Endodermal cell (in vitro differentiated cells): ENCODE measurements around the gene LRP2BP. TPM values are rescaled to one million over a fixed set of nuclear protein-coding genes. Genes with fewer than 3 reads are reported as not detected.

Source experiments
- DNase-seq: peaks from one replicate; pipeline ENCODE4 v3.0.0-alpha.2; 2017
- H3K27ac ChIP-seq: 2 replicates; pipeline ENCODE4 v1.5.1; 2013; ENCODE audit warnings: mild to moderate bottlenecking, low read depth, low read length, moderate library complexity
- H3K27me3 ChIP-seq: 2 replicates; pipeline ENCODE4 v1.6.1; 2013; ENCODE audit warnings: mild to moderate bottlenecking, low read length, moderate library complexity; ENCODE audit not compliant: insufficient read depth, control insufficient read depth, poor library complexity, severe bottlenecking
- H3K36me3 ChIP-seq: 2 replicates; pipeline ENCODE4 v1.7.0; 2013; ENCODE audit warnings: mild to moderate bottlenecking, low read length, moderate library complexity; ENCODE audit not compliant: control insufficient read depth, insufficient read depth
- H3K4me1 ChIP-seq: one replicate; pipeline ENCODE4 v1.7.0; 2013; ENCODE audit warnings: low read length; ENCODE audit not compliant: control insufficient read depth, insufficient read depth
- H3K4me3 ChIP-seq: 2 replicates; pipeline ENCODE4 v1.5.1; 2013; ENCODE audit warnings: mild to moderate bottlenecking, low read length, moderate library complexity
- H3K9ac ChIP-seq: 2 replicates; pipeline ENCODE4 v1.6.1; 2013; ENCODE audit warnings: mild to moderate bottlenecking, low read length, moderate library complexity; ENCODE audit not compliant: poor library complexity, severe bottlenecking; ENCODE audit errors: extremely low read depth
- H3K9me3 ChIP-seq: 2 replicates; pipeline ENCODE4 v1.6.1; 2013; ENCODE audit warnings: mild to moderate bottlenecking, low read length, moderate library complexity; ENCODE audit not compliant: control insufficient read depth
- H3K27ac Mint-ChIP-seq: 2 replicates; pipeline ENCODE4 v1.8.0; 2020; ENCODE audit warnings: mixed read lengths
- H3K27me3 Mint-ChIP-seq: 2 replicates; pipeline ENCODE4 v1.8.0; 2021; ENCODE audit warnings: mild to moderate bottlenecking, mixed read lengths; ENCODE audit not compliant: insufficient read depth
- H3K36me3 Mint-ChIP-seq: 2 replicates; pipeline ENCODE4 v1.8.0; 2020; ENCODE audit warnings: low read depth, mixed read lengths
- H3K4me1 Mint-ChIP-seq: 2 replicates; pipeline ENCODE4 v1.8.0; 2020; ENCODE audit warnings: mixed read lengths
- H3K4me3 Mint-ChIP-seq: 2 replicates; pipeline ENCODE4 v1.8.0; 2020; ENCODE audit warnings: mild to moderate bottlenecking, moderate library complexity, mixed read lengths
- H3K9me3 Mint-ChIP-seq: 2 replicates; pipeline ENCODE4 v1.8.0; 2020; ENCODE audit warnings: mild to moderate bottlenecking, mixed read lengths
- WGBS, 2 experiments: methylation state at CpG; one replicate each; pipeline versions ENCODE4 v1.1.5 to v1.1.7; 2013; ENCODE audit warnings: missing lambda C conversion rate in 2 of 2, mixed read lengths in 1 of 2; ENCODE audit not compliant: insufficient coverage in 1 of 2, insufficient read length in 1 of 2; 5-methylcytosine and 5-hydroxymethylcytosine counted together
- total RNA-seq, 2 donors: library from RNA; stranded (reverse); fragmentation: NEBNext Ultra II Directional in 1 of 2; extraction: Animal tissue kit (Norgen Biotek cat#: 25700) in 1 of 2; gene quantifications; 2 replicates in 1 of 2; 3 replicates in 1 of 2; pipeline ENCODE4 v1.2.1, GENCODE V29; 2021
- TF ChIP-seq, protein P1 (sequence below): fragments of 200-600 bp; sonication (generic); conservative IDR thresholded peaks from 2 replicates; pipeline ENCODE4 v1.5.0; 2021; ENCODE audit warnings: antibody characterized with exemption, mild to moderate bottlenecking

The LRP2BP gene
- total RNA-seq, 2 donors from 2014 or later = 0.15 TPM; not detected in 1

- H3K4me1 ChIP-seq = no peaks in the 10 kb centered on the region
- 93 to 100% methylated on average over 3 of the region's 3 CpGs for WGBS, 2 experiments
- peaks cover 39% of the 10 kb centered on the region for H3K36me3 ChIP-seq
- Mint-ChIP-seq H3K27me3 (no peaks in the 10 kb centered on the region), H3K36me3 (peaks cover 41% of the 10 kb centered on the region), H3K4me3 (no peak overlapping the region), H3K9me3 (no peaks in the 10 kb centered on the region), H3K27ac (no peak overlapping the region), H3K4me1 (no peaks in the 10 kb centered on the region)
- H3K4me3 ChIP-seq = no peak overlapping the region
- no peak overlapping the region for H3K9ac ChIP-seq
- no peak for DNase-seq
- no peak overlapping the region for H3K27ac ChIP-seq
- H3K9me3 ChIP-seq = no peaks in the 10 kb centered on the region
- no peaks in the 10 kb centered on the region for H3K27me3 ChIP-seq
- TF ChIP-seq, protein P1, sequence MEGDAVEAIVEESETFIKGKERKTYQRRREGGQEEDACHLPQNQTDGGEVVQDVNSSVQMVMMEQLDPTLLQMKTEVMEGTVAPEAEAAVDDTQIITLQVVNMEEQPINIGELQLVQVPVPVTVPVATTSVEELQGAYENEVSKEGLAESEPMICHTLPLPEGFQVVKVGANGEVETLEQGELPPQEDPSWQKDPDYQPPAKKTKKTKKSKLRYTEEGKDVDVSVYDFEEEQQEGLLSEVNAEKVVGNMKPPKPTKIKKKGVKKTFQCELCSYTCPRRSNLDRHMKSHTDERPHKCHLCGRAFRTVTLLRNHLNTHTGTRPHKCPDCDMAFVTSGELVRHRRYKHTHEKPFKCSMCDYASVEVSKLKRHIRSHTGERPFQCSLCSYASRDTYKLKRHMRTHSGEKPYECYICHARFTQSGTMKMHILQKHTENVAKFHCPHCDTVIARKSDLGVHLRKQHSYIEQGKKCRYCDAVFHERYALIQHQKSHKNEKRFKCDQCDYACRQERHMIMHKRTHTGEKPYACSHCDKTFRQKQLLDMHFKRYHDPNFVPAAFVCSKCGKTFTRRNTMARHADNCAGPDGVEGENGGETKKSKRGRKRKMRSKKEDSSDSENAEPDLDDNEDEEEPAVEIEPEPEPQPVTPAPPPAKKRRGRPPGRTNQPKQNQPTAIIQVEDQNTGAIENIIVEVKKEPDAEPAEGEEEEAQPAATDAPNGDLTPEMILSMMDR = no peak
Observed at GRCh38 chr4:185361872-185362271, 33.9 kb downstream of the LRP2BP start.

- Histone ChIP-seq H3K27me3 (no peaks in the 10 kb centered on the region), H3K9me3 (no peaks in the 10 kb centered on the region), H3K9ac (no peak overlapping the region), H3K36me3 (peaks cover 47% of the 10 kb centered on the region), H3K27ac (no peak overlapping the region), H3K4me3 (no peak overlapping the region), H3K4me1 (no peaks in the 10 kb centered on the region)
- Mint-ChIP-seq H3K4me1 (no peaks in the 10 kb centered on the region), H3K4me3 (no peak overlapping the region), H3K27ac (no peak overlapping the region), H3K9me3 (no peaks in the 10 kb centered on the region), H3K27me3 (no peaks in the 10 kb centered on the region), H3K36me3 (peaks cover 38% of the 10 kb centered on the region)
- 97 to 100% methylated on average over 6 to 8 of the region's 8 CpGs for WGBS, 2 experiments
- no peak for DNase-seq
- TF ChIP-seq, protein P1 = no peak
Observed at GRCh38 chr4:185359767-185360446, 35.8 kb downstream of the LRP2BP start.

DNA sequence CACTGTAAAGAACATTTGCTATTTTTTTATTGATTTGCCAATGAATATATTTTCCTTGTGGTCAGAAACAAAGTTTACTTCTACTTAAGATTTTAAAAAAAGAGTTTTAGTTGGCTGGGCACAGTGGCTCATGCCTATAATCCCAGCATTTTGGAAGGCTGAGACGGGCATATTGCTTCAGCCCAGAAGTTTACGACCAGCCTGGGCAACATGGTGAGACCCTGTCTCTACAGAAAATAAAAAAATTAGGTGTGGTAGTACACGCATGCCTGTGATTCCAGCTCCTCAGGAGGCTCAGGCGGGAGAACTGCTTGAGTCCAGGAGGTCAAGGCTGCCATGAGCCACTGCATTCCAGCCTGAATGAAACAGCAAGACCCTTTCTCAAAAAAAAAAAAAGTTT, 36.8 kb downstream of the LRP2BP start:
- Histone ChIP-seq H3K27me3 (no peaks in the 10 kb centered on the region), H3K4me3 (no peak overlapping the region), H3K9me3 (no peaks in the 10 kb centered on the region), H3K9ac (no peak overlapping the region), H3K27ac (no peak overlapping the region), H3K36me3 (peaks cover 52% of the 10 kb centered on the region), H3K4me1 (no peaks in the 10 kb centered on the region)
- Mint-ChIP-seq H3K27me3 (no peaks in the 10 kb centered on the region), H3K4me1 (no peaks in the 10 kb centered on the region), H3K36me3 (peaks cover 43% of the 10 kb centered on the region), H3K9me3 (no peaks in the 10 kb centered on the region), H3K4me3 (no peak overlapping the region), H3K27ac (no peak overlapping the region)
- no peak for DNase-seq
- WGBS, 2 experiments = 70 to 92% methylated on average over 4 of the region's 4 CpGs
- TF ChIP-seq, protein P1 = no peak
